Stimulated activated memory B cell treated with anti-CD40 and anti-IgM and Interleukin-4, amounts not matched to agents 10 μg/mL and 1 μg/mL and 100 μg/mL, for 72 hours (primary cell): ENCODE results near the gene FES.
A peak's percentile ranks its signal among the peaks of the same experiment; 100 is the strongest.
"Not testable (repeated sequence)": the region's sequence is repeated elsewhere in the genome, so short reads cannot be mapped to it uniquely, and the experiment has no call there.

Experiments
- ATAC-seq: fragments of 150-1000 bp; cut with Tn5 transposase; 2 replicates; pipeline ENCODE4 v1.10.0; 2021
- H3K27ac Mint-ChIP-seq: one replicate; pipeline ENCODE4 v1.8.0; 2022; ENCODE audit warnings: mild to moderate bottlenecking, mixed read lengths
- H3K27me3 Mint-ChIP-seq: one replicate; pipeline ENCODE4 v1.8.0; 2022; ENCODE audit warnings: mixed read lengths
- H3K36me3 Mint-ChIP-seq: one replicate; pipeline ENCODE4 v1.8.0; 2022; ENCODE audit warnings: mixed read lengths
- H3K4me1 Mint-ChIP-seq: one replicate; pipeline ENCODE4 v1.8.0; 2022; ENCODE audit warnings: mixed read lengths
- H3K4me3 Mint-ChIP-seq: one replicate; pipeline ENCODE4 v1.8.0; 2022; ENCODE audit warnings: mild to moderate bottlenecking, moderate library complexity, mixed read lengths
- H3K9me3 Mint-ChIP-seq: one replicate; pipeline ENCODE4 v1.8.0; 2022; ENCODE audit warnings: mixed read lengths

FES gene

DNA sequence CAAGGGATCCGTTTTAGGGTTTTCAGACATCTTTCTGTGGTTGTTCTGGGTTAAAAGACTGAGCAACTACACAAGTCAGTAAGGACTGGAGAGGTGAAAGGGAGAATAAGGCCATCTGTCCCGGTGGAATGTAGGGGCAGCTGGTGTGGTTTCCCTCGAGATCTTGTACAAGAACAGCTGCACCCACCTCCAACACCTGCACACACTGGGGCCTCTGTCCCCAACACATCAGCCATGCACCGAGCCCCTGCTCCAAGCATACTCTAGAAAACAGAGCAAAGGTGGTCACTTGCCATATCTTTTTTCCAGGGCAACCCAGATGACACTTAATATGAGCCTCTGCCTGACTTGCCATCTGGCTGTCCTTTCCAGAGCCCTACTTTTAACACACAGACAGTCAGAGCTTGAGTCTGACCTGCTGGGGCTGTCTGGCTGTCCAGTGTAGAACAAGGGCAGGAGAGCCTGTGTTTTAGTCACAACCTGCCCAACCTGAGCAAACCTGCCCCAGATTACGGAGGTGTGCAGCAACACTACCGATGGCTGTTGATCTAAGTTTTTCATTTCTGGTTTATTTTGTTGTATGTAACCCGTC lies 31.0 kb downstream of the FES start:
- no peak for ATAC-seq
- Mint-ChIP-seq H3K27me3 (no peaks in the 10 kb centered on the region), H3K27ac (no peak overlapping the region), H3K36me3 (peaks cover 89% of the 10 kb centered on the region), H3K4me3 (no peak overlapping the region), H3K4me1 (peaks cover 8% of the 10 kb centered on the region), H3K9me3 (no peaks in the 10 kb centered on the region)

GRCh38 chr15:90915808-90916440 lies 31.6 kb downstream of the FES start:
- Mint-ChIP-seq H3K9me3 (no peaks in the 10 kb centered on the region), H3K36me3 (peaks cover 89% of the 10 kb centered on the region), H3K4me3 (no peak overlapping the region), H3K4me1 (peaks cover 8% of the 10 kb centered on the region), H3K27me3 (no peaks in the 10 kb centered on the region), H3K27ac (no peak overlapping the region)
- no peak for ATAC-seq

GRCh38 chr15:90916461-90916860 lies 32.2 kb downstream of the FES start:
- peaks cover 8% of the 10 kb centered on the region for H3K4me1 Mint-ChIP-seq
- H3K27me3 Mint-ChIP-seq: no peaks in the 10 kb centered on the region
- H3K36me3 Mint-ChIP-seq: peaks cover 90% of the 10 kb centered on the region
- H3K9me3 Mint-ChIP-seq: no peaks in the 10 kb centered on the region
- no peak overlapping the region for H3K4me3 Mint-ChIP-seq
- no peak overlapping the region for H3K27ac Mint-ChIP-seq
- ATAC-seq: no peak

- Mint-ChIP-seq H3K27me3 (no peaks in the 10 kb centered on the region), H3K4me3 (no peak overlapping the region), H3K9me3 (no peaks in the 10 kb centered on the region), H3K36me3 (peaks cover 89% of the 10 kb centered on the region), H3K4me1 (peaks cover 8% of the 10 kb centered on the region), H3K27ac (no peak overlapping the region)
- ATAC-seq: no peak
These were observed 33.3 kb downstream of the FES start for GRCh38 chr15:90917569-90917968.

DNA sequence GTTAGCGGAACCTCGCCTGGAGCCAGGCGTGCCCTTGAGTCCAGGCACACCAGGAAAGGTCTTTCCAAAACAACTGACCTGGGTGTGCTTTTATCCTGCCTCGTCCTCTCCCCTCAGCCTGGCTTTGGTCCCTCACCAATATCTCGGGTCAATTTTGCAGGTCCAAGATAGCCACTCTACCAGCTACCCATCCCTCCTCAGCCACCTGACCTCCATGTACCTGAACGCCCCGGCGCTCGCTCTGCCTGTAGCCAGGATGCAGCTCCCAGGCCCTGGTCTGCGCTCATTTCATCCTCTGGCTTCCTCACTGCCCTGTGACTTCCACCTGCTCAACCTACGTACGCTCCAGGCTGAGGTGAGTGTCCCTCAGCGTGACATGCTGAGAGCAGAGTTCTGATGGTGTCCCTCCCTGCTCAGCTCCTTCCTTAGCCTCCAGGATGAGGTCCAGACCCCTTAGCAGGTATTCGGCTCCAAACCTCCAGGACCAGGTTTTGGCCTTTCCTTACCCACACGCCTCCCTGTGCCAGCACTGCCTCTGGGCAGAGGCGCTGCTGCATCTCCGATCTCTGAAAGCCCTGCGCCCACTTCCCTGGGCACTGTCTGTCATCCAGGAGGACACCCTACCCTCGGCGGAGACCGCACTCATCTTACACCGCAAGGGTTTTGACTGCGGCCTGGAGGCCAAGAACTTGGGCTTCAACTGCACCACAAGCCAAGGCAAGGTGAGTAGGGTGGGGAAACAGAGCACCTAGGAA lies 33.9 kb downstream of the FES start:
- no peak for ATAC-seq
- no peak overlapping the region for H3K27ac Mint-ChIP-seq
- H3K36me3 Mint-ChIP-seq: peaks cover 82% of the 10 kb centered on the region
- peaks cover 8% of the 10 kb centered on the region for H3K4me1 Mint-ChIP-seq
- no peak overlapping the region for H3K4me3 Mint-ChIP-seq
- no peaks in the 10 kb centered on the region for H3K27me3 Mint-ChIP-seq
- no peaks in the 10 kb centered on the region for H3K9me3 Mint-ChIP-seq

- H3K36me3 Mint-ChIP-seq: peaks cover 76% of the 10 kb centered on the region
- no peak for ATAC-seq
These were observed 34.5 kb downstream of the FES start for GRCh38 chr15:90918835-90919234.

DNA sequence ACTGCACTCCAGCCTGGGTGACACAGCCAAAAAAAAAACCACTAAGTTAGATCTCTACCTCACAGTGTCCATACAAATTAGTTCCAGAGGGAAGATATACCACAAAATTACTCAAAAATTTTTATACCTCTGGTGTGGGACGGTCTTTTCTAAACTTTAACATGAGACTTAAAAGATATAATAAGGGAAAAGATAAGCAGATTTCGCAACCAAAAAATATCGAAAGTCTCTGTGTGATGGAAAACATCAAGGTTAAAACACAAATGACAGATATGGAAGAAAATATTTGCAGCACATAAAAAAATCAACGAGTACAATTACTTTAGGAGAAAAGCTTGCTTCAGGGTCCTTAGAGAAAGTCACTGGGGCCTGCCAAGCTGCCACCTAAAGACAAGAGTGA lies 37.6 kb downstream of the FES start:
- H3K9me3 Mint-ChIP-seq: no peaks in the 10 kb centered on the region
- no peaks in the 10 kb centered on the region for H3K27me3 Mint-ChIP-seq
- peaks cover 49% of the 10 kb centered on the region for H3K36me3 Mint-ChIP-seq
- peaks cover 13% of the 10 kb centered on the region for H3K4me1 Mint-ChIP-seq
- no peak overlapping the region for H3K4me3 Mint-ChIP-seq
- no peak for ATAC-seq
- H3K27ac Mint-ChIP-seq: no peak overlapping the region

More at GRCh38 chr15:90918835-90919234, 34.5 kb downstream of the FES start:
- Mint-ChIP-seq H3K4me3 (no peak overlapping the region), H3K4me1 (peaks cover 12% of the 10 kb centered on the region), H3K9me3 (no peaks in the 10 kb centered on the region), H3K27me3 (no peaks in the 10 kb centered on the region), H3K27ac (no peak overlapping the region)

DNA sequence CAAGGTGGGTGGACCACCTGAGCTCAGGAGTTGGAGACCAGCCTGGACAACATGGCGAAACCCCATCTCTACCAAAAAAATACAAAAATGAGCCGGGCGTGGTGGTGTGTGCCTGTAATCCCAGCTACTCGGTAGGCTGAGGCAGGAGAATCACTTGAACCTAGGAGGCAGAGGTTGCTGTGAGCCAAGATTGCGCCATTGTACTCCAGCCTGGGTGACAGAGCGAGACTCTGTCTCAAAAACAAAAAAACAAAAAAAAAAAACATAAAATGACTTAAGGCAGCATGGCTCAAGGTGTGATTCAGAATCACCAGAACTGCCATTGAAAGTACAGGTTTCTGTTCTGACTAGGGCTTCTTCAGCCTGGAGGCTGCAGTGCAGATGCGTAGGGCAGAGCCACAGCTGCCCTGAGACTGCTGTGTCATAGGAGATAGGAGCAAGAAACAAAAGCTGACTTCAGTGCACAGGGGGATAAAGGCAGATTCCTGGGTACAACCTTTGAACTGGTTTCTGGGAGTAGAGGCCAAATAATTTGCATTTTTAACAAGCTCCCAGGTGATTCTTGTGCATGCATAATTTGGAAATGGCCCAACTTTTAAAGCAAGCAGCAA lies 38.5 kb downstream of the FES start:
- not testable (repeated sequence) for H3K27ac Mint-ChIP-seq, H3K27me3 Mint-ChIP-seq, H3K4me3 Mint-ChIP-seq, H3K9me3 Mint-ChIP-seq
- ATAC-seq: peak; percentile 63
- Mint-ChIP-seq H3K36me3 (peaks cover 40% of the 10 kb centered on the region), H3K4me1 (peaks cover 13% of the 10 kb centered on the region)

DNA sequence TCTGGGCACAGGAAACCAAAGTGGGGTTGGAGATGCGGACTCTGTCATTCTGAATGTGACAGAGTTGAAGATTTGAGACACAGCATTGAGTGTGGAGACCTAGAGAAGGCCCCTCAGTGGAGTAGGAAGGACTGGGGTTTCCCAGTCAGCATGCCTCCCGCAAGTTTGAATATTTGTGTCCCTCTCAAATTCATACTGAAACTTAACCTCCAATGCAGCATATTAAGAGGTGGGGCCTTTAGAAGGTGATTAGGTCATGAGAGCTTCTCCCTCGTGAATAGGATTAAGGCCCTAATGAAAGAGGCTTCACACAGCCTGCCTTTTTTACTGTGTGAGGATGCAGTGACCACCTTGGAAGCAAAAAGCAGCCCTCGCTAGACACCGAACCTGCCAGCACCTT lies 40.1 kb downstream of the FES start:
- Mint-ChIP-seq H3K9me3 (no peaks in the 10 kb centered on the region), H3K27me3 (no peaks in the 10 kb centered on the region), H3K4me1 (peaks cover 13% of the 10 kb centered on the region), H3K36me3 (peaks cover 28% of the 10 kb centered on the region), H3K4me3 (no peak overlapping the region), H3K27ac (peak overlapping the region; percentile 46)
- ATAC-seq: peak; percentile 90

GRCh38 chr15:90926766-90927165 lies 42.5 kb downstream of the FES start:
- not testable (repeated sequence) for H3K36me3 Mint-ChIP-seq, ATAC-seq, H3K4me3 Mint-ChIP-seq, H3K27ac Mint-ChIP-seq, H3K27me3 Mint-ChIP-seq, H3K9me3 Mint-ChIP-seq
- peaks cover 29% of the 10 kb centered on the region for H3K4me1 Mint-ChIP-seq

DNA sequence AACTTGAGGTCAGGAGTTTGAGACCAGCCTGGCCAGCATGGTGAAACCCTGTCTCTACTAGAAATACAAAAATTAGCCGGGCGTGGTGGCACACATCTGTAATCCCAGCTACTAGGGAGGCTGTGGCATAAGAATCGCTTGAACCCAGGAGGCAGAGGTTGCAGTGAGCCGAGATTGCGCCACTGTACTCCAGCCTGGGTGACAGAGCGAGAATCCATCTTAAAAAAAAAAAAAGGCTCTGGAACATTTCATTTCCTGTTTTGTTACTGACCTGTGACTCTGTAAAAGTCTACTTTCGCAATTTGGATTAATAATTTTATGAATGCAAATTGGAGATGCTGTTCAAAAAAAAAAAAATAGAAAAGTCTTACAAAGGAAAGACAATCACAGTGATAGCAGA lies 43.8 kb downstream of the FES start:
- H3K27ac Mint-ChIP-seq, H3K27me3 Mint-ChIP-seq, H3K36me3 Mint-ChIP-seq, ATAC-seq, H3K4me3 Mint-ChIP-seq, H3K9me3 Mint-ChIP-seq: not testable (repeated sequence)
- H3K4me1 Mint-ChIP-seq: peaks cover 37% of the 10 kb centered on the region

GRCh38 chr15:90929246-90930019 lies 45.1 kb downstream of the FES start:
- no peak for ATAC-seq
- Mint-ChIP-seq H3K27me3 (no peaks in the 10 kb centered on the region), H3K36me3 (no peaks in the 10 kb centered on the region), H3K4me3 (peak overlapping the region; percentile 97), H3K4me1 (peaks cover 34% of the 10 kb centered on the region), H3K9me3 (no peaks in the 10 kb centered on the region), H3K27ac (peak overlapping the region; percentile 96)

GRCh38 chr15:90930861-90931574 lies 46.7 kb downstream of the FES start:
- ATAC-seq: no peak
- Mint-ChIP-seq H3K9me3 (no peaks in the 10 kb centered on the region), H3K4me3 (peak overlapping the region; percentile 97), H3K27ac (peak overlapping the region; percentile 96), H3K27me3 (no peaks in the 10 kb centered on the region), H3K4me1 (peaks cover 38% of the 10 kb centered on the region), H3K36me3 (peaks cover under 1% of the 10 kb centered on the region)

DNA sequence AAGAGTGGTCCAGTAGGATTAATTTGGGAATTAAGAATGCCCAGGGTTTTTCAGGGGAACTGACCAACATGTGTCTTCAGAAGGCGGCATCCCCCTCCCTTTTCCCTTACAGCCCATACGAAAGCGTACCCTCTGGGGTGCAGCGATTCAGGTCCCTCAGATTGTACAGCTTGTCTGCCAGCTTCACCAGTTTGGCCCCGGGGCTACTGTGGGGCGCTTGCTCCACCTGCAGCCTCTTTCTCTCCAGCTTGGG lies 47.2 kb downstream of the FES start:
- peaks cover 43% of the 10 kb centered on the region for H3K4me1 Mint-ChIP-seq
- no peaks in the 10 kb centered on the region for H3K9me3 Mint-ChIP-seq
- peaks cover 6% of the 10 kb centered on the region for H3K36me3 Mint-ChIP-seq

More for the DNA sequence above, 47.2 kb downstream of the FES start:
- Mint-ChIP-seq H3K4me3 (peak overlapping the region; percentile 97), H3K27me3 (no peaks in the 10 kb centered on the region), H3K27ac (peak overlapping the region; percentile 96)
- no peak for ATAC-seq
